Activated gamma-delta T cell (primary cell): Measurements from ENCODE around the gene PPP1R2B.
A peak's percentile ranks its signal among the peaks of the same experiment; 100 is the strongest.
"Not testable (repeated sequence)": the region's sequence is repeated elsewhere in the genome, so short reads cannot be mapped to it uniquely, and the experiment has no call there.

Source experiments
- DNase-seq: peaks from one replicate; lab custom pipeline; 2025; lab: John Stamatoyannopoulos, UW
- total RNA-seq, 2 donors: gene quantifications; one replicate each; lab custom pipeline; 2026; lab: John Stamatoyannopoulos, UW

Gene PPP1R2B
- total RNA-seq: 0.48 to 0.61 reads per million in 2 donors

DNA sequence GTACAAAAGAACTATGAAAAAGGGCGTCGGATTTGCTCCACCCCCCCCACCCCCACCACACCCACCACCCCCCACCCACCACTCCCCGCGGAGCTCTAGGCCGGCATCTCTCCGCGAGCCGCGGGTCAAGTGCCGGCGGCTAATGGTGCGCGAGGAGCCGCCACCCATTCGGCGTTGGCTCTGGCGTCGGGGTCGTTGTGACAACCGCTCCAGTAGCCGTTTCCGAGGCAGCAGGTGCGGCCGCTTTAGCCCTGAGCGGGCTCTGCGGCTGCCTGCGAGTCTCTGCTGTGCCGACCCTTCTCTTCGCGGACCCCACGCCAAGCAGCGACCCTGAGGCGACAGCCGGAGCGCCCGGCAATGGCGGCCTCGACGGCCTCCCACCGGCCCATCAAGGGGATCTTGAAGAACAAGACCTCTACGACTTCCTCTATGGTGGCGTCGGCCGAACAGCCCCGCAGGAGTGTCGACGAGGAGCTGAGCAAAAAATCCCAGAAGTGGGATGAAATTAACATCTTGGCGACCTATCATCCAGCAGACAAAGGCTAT is at the start of gene PPP1R2B:
PPP1R2B (plus strand) TSS at position 90 of the 546 bp plus-strand sequence; CDS start at position 358, 268 bp downstream.
- peak; percentile 10 for DNase-seq

DNA sequence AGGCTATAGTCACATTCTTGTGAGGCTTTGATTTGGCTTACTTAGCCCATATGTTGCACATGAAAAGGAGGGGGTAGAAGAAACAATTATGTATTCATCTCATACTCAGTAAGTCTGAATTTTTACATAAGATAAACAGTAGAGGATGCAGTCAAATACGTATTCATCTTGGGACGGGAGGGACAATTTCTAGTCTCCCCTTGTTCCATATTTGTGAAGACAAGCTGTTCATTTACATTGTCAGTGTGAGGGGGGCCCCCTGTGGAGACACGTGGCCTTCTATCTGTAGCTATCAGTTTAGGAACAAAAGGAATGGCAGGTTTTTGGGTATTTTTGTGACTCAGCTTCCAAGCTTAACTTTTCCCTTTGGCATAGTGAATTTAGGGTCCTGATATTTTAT is 49.2 kb upstream of the PPP1R2B start:
- no peak for DNase-seq

DNA sequence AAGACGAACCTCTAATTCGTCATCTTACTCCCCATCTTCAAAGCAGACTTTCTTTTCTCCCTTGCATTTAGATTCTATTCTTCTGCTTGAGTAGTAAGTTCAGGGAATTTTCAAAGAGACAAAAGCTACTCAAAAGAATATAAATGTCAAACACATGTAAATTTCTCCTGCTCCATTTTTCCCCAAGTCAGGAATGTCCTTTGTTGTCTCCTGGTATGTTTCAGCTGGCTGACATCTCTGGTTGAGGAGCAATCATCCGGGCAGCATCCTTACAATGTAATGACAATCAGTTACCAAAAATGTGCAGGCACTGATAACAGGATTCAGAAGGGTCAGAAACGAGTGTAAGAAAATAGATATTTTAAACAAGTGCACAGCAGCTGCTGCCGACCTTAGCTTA is 47.6 kb upstream of the PPP1R2B start:
- DNase-seq: no peak

DNA sequence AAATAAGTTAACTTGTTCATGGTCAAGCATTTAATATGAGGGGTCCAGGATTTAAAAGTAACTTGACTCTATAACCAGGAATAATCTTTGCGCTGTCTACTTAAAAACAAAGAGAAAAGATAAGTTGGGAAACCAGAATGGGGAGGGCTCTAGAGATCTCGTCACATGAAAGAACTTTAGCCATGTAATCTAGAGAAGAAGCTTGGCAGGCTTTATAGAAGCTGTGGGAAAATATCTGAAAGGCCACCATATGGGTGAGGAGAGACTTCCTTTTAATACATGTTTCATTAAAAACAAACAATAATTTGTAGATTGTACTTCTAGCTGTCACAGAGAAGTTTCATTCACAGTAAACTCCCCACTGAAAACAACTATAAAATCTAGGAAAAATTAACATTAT is 46.7 kb upstream of the PPP1R2B start:
- no peak for DNase-seq

DNA sequence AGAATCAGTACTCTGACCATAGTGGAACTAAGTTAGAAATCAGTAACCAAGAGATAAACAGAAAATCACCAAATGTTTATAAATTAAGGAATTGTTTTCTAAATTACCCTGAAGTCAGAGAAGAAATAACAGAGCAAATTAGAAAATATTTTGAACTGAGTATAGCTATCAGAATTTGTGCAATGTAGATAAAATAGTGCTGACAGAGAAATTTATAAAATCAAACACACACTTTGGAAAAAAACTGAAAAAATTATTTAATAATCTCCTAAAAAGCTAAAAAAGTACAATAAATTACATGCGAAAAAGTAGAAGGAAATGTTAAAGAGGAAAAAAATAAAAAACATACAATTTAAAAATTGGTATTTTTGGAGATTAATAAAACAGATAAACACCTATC is 37.1 kb upstream of the PPP1R2B start:
- DNase-seq: no peak

DNA sequence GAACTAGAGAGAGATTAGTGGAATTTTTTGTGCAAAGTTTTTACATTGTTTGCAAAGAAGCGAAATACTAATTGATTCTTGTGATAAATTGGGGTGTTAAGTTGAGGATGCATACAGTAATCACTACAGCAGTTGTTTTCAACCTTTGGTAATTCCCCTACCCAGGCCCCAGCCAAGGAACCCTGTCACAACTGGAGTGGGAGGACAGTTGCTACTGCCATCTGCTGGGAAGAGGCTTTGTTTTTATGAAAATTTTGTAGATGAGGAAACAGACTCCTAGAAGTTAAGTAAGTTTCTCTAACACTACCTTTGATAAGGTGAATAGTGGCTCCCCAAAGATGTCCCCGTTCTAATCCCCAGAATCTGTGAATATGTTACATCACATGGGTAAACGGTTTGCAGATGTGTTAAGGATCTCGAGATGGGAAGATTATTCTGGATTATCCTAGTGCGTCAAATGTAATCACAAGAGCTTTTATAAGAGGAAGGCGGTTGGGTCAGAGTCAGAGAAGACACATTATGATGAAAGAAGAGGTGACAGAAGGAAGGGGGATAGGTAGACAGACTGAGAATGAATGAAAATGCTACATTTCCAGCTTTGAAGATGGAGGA is 34.0 kb upstream of the PPP1R2B start:
- no peak for DNase-seq

DNA sequence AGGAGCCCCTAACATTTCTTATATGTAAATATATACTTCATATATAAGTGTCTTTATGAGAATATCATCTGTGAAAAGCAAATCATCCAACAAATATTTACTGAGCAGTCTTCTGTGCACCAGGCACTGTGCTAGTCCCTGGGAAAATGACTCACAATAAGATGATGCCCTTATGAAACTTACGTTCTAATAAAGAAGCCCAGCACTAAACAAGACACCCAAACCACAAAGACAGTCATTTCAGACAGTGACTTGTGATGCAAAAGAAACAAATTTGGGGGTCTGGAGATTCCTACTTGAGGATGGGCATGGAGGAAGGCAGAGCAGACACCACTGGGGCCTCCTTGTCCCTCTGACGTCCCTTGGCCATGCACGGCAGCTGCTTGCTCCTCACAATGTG is 30.6 kb upstream of the PPP1R2B start:
- no peak for DNase-seq

DNA sequence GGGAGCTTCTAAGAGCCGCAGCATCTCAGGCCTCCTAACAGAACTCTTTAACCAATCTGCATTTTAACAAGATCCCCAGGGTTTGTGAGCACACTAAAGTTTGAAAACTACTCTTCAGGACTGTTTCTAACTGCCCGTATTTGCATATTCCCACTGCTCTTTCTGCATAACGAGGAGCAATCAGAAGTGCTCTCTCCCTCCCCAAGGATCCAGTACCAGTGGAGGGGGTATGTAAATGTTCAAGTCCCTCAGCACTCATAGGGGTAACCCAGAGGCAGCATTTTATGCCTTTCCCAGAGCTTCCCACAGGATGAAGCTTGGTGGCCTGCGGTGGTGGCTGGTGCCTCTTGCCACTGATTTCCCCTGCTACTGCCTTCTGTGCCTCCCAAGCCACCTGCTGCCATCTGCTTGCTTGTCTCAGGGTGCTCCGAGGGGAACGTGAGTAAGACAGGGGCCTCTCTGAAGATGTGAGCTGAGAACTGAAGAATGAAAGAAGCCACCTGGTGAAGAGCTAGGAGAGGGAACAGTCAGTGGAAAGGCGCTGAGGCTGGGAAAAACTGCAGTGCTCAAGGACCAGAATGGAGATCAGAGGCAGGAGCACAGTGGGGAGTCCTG is 30.0 kb upstream of the PPP1R2B start:
- DNase-seq: no peak

DNA sequence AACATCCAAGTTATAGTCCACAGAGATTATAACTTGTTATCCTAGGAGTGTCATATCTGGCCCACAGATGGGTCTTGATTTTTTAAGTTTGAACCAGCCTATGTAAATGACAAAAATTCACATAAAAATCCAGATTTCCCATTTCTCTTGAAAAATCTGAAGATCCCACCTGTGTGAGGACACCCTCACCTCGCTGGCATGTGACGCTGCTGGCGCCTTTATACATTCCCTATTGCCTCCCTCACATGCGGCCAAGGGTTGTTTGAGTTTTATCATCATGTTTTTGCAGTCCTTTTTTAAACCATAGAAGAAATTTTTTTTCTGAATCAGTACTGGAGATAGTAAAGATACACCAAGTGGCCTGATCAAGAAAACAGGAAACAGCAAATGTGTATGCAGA is 25.9 kb upstream of the PPP1R2B start:
- no peak for DNase-seq

DNA sequence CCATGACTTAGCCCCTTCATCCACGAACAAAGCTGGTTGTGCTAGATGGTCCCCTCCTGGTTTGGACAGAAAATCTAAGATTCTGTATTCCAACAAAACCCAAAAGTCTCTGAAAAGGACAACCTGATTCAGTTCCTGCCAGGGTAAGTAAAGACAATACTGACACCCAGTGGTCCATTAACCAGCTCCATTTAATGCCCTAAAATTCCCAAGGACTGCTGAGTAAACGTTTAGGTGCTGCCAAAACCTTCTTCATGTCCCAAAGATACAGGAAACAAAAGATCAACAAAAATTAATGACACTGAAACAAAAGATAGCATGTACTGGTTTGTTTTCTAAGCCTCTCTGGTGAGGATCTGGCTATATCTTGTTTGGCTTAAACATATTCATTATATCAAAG is 25.3 kb upstream of the PPP1R2B start:
- no peak for DNase-seq

DNA sequence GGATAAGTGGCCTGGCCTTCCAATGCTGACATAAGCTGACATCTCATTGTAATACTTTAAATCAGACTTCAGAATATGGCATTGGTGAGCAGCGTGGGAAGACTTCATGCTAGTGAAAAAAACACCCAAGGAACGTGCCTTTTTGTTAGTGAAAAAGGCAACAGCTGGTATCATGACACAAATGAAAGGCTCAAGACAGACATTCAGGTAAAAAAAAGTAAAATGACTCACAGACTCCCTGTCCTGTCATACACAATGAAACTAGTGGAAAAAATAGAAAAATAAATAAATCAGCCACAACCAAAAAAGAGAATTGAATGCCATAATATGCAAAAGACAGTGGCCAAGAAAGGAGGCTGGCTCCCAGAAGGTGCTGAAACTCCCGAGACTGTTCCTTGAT is 24.4 kb upstream of the PPP1R2B start:
- DNase-seq: no peak

DNA sequence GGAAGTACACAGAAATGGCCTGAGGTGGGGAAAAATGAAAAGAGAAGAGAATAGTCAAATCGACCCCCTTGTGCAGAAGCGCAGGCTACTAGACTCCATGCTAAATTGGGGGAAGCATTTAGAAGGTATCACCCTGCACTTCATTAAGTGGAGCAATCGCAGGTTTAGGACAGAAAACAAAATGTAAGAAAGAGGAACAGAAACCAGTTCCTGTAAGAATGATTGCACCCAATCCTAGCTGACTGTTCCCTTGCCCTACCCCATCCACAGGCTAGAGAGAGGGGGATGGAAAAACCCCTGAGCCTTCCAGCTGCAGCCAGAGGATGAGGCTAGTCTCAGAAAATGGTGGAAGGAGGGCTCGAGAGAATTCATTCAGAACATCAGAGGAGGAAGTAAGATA is 23.9 kb upstream of the PPP1R2B start:
- no peak for DNase-seq

DNA sequence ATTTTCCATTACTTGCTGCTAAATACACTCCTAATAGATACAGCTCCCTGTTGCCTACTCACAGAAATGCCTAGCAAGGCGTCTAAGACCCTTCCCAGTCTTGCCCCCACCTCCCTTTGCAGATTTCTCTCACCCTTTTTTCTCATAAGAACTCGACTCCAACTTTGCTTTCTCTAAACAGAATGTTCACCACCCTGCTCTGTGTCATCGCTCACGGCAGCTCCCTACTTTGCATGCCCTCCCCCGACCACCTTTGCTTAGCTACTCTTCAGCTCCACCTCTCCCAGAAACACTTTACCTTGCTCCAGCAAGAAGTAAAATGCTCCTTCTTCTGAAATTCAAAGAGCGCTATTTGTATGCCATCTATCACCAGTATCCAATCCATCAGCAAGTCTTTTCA is 15.2 kb upstream of the PPP1R2B start:
- DNase-seq: no peak

DNA sequence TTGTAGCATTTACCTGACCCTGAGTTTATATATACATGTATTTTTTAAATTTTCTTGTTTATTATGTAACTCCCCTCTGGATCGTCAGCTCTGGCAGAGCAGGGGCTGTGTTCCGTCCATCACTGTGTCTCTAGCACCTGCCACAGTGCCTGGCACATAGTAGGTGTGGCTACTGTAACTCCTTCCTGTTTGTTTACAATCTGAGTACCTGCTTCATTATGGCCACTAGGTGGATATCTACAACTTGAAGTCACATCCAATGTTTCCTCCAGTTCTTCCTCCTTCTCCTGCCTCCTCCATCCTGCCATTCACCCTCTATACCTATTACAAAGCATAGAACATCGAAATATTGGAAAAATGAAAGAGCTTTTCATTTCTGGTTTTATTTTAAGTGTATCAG is 14.2 kb upstream of the PPP1R2B start:
- DNase-seq: no peak

DNA sequence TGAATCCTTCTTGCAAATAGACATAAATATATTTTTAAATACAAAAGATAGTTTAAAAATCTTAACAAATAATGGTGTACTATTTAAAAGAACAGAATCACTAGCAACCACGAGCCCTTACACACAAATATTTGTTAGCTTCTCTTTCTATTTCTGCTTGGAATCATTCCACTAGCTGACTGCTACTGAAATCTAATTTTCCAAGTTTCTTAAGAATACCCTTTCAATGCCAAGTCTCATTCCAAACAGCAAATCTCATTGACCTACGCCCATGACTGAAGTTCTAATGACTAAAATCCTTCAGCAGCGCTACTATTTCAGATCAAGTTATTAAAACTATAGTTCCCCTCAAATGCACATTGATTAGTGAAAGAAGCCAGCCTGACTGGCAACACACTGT is 13.2 kb upstream of the PPP1R2B start:
- DNase-seq: no peak

DNA sequence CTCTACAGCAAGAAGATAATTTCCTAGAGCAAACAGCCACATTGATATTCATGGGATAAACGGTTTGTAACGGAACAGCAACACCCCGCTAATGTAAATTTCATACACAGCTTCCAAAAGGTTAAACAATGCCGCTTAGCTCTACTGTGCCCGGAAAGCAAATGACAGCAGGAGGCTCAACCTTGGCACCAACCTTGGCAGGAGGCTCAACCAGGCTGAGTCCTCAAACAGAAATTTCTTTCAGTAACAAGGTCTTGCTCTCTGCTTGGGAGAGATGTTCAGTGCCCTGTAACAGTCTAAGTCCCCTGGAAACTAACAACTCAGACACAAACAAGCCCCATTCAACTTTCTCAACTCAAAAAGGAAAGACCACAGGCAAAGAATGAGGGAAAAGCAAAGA is 11.1 kb upstream of the PPP1R2B start:
- no peak for DNase-seq

DNA sequence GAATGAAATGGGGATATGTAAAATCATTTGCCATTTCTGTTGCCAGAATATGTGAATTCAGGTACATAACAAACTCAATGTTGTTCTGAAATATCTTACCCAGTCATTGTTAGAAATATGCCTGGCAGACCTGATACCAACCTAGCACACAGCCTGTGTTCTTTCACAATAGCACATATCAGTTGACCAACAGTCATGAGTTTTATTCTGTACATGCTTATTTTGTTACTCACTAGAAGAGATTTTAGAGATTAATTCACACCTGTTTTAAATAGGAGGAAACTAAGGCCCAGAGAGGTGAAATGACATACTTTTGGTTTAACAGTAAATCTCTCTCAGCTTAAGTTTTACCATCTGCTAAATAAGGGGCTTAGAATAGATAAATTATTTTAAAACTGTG is 8.4 kb upstream of the PPP1R2B start:
- no peak for DNase-seq

DNA sequence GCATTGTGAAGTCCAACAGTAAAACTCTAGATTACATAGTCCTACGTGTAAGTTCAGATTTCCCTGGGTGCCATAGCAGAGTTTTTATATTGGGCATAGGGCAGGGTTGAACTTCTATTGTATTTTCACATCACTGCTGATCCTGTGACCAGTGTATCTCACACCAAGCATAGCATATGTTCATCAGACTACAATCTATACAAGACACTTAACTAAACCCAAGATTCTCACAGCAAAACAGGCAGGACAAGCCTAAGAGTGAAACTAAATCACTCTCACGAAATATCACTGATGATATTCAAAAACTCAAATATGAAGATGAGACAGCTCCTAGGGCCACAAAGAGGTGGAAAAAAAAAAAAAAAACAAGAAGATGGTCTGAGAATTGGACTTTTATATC is 3.2 kb upstream of the PPP1R2B start:
- DNase-seq: no peak

DNA sequence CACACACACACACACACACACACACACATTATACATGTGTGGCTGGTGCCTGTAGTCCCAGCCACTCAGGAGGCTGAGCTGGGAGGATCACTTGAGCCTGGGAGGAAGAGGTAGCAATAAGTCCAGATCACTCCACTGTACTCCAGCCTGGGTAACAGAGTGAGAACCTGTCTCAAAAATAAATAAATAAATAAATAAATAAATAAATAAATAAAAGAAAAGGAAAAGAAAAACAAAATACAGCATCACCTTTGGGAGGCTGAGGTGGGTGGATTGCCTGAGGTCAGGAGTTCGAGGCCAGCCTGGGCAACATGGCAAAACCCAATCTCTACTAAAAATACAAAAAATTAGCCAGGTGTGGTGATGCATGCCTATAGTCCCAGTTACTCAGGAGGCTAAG is 1.6 kb upstream of the PPP1R2B start:
- not testable (repeated sequence) for DNase-seq

DNA sequence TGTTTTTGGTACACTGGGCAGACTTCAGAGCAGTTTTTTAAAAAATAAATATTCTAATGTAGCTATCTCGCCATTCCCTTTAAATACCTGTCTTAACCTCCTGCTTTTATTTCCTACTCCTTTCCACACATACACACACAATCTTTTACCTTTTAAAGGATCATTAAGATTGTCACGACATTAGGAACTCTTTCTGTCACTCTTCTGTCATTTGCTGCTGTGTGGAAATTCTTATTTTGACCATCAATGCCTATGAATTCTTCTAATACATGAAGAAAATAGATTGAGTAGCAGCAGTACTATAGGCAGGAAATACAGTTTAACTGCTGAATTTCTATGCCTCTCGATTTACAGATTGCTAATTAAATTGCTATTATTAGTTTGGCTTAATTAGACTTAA is 1.8 kb downstream of the PPP1R2B start:
- DNase-seq: no peak

DNA sequence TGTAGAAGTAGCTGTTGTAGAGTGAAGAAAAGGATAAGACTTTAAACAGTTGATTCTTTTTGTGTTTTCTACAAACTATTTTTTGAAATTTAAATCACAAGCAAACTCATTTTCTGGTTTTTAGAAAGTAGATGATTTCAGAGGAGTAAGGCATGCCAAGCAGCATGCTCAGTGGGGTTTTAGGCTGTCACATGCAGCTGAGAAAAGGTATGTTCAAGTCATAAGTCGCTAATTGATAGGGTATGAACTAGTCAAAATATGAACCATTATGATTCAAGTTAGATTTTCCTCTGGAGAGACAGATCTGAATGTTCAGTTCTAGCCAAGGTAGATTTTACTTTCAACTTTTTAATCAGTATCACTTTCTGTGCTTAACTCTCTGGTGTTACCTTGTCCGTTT is 3.0 kb downstream of the PPP1R2B start:
- DNase-seq: not testable (repeated sequence)

DNA sequence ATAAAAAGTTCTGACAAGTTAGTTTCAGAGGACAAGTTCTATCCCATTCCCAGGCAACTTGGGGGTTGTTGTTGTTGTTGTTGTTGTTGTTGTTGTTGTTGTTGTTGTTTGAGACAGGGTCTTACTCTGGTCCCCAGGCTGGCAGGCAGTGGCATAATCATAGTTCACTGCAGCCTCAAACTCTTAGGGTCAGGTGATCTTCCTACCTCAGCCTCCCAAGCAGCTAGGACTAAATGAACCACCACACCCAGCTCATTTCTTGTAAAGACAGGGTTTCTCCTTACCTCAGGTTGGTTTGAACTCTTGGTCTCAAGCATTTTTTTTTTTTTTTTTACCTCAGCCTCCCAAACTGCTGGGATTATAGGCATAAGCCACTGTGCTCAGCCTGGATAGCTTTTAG is 15.3 kb downstream of the PPP1R2B start:
- DNase-seq: no peak

DNA sequence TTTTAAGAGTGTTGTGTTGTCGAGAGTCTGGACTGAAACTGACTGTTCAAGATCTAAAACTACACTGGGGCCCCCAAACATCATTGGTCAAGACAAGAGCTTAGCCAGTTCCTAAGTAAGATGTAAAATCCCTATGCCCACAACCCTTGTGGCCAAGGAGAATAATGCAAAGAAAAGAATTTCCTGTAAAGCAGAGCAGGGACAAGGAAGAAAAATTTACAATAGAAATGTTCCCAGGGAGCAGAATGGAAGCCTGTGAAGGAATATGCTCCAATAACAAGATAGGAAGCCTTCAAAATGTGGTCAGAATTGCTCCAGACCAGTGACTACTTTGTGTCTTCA is 20.4 kb downstream of the PPP1R2B start:
- no peak for DNase-seq

DNA sequence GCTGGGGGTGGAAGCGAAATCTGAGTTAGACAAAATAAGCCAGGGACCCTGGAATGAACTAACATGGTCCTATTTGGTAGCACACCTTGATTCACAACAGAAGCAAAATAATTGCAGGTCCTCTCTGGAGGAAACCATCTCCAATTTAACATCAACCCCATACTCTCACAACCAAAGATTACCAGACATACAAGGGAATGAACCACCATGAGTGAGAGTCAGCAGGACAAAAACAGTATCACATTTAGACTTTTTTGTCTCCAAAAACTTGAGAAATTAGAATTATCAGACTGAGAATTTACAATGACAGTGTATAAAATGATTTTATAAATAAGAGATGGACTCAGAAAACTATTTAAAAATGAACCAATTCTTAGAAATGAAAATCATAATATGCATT is 21.1 kb downstream of the PPP1R2B start:
- no peak for DNase-seq
